RWPE2 (cell line): ENCODE measurements around the gene RGS14.

ENCODE experiments used
- ATAC-seq: fragments of 200-7000 bp; cut with Tn5 transposase; 3 replicates; pipeline ENCODE4 v1.9.1; 2021; ENCODE audit warnings: low read depth
- DNase-seq: peaks from one replicate; pipeline ENCODE4 v3.0.0-alpha.2; 2020; ENCODE audit warnings: low spot score
- H3K27ac ChIP-seq: fragments of 450-650 bp; 2 replicates; pipeline ENCODE4 v1.5.1; 2017; ENCODE audit warnings: mild to moderate bottlenecking; ENCODE audit not compliant: poor library complexity, severe bottlenecking
- H3K27me3 ChIP-seq: fragments of 250-450 bp; sonication (Bioruptor Pico); 2 replicates; pipeline ENCODE4 v1.5.1; 2021; ENCODE audit warnings: mild to moderate bottlenecking, moderate library complexity; ENCODE audit not compliant: insufficient read depth, poor library complexity, severe bottlenecking
- H3K36me3 ChIP-seq: fragments of 250-450 bp; sonication (Bioruptor Pico); 2 replicates; pipeline ENCODE4 v1.5.1; 2020; ENCODE audit warnings: low read depth, mild to moderate bottlenecking, moderate library complexity
- H3K4me1 ChIP-seq: fragments of 250-450 bp; sonication (Bioruptor Pico); 2 replicates; pipeline ENCODE4 v1.5.1; 2021; ENCODE audit warnings: mild to moderate bottlenecking, moderate library complexity; ENCODE audit not compliant: insufficient read depth, poor library complexity, severe bottlenecking
- H3K4me3 ChIP-seq: fragments of 250-450 bp; sonication (Bioruptor Pico); 2 replicates; pipeline ENCODE4 v1.5.1; 2021; ENCODE audit warnings: mild to moderate bottlenecking, moderate library complexity; ENCODE audit not compliant: severe bottlenecking
- H3K9me3 ChIP-seq: fragments of 250-450 bp; sonication (Bioruptor Pico); 2 replicates; pipeline ENCODE4 v1.5.1; 2021; ENCODE audit warnings: mild to moderate bottlenecking, moderate library complexity; ENCODE audit not compliant: severe bottlenecking
- TF ChIP-seq, protein P1 (sequence below): fragments of 450-650 bp; IDR thresholded peaks from one replicate; pipeline ENCODE4 v1.5.1; 2017; ENCODE audit warnings: mild to moderate bottlenecking, moderate library complexity; ENCODE audit not compliant: poor library complexity, severe bottlenecking

The RGS14 gene

DNA sequence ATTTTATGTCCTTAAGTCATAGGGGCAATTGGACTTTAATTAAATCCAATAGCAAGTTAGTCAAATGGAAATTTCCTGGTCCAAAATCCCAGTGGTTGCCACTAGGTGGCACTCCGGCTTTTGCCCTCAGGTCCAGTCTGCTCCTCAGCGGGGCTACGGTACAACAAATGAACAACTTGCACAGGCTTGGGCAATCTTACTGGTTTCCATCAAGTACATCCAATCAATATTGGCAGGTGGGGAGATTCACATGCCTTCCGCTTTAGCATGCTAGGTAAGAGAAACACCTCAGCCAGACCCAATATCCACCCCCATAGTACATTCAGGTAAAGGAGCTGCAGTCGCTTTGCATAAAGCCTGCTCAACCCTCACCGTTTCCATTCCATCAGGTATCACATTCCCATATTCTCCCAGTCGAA lies 39.8 kb upstream of the RGS14 start:
- no peak overlapping the region for H3K27ac ChIP-seq
- H3K36me3 ChIP-seq, result 0 out of 2 replicates have a peak, but pooled peaks cover 6% of the 10 kb centered on the region
- DNase-seq (no peak), ATAC-seq (peak; percentile 68)
- no peaks in the 10 kb centered on the region for H3K9me3 ChIP-seq
- H3K27me3 ChIP-seq, result no peaks in the 10 kb centered on the region
- no peaks in the 10 kb centered on the region for H3K4me1 ChIP-seq
- H3K4me3 ChIP-seq, result no peak overlapping the region
- TF ChIP-seq, protein P1, sequence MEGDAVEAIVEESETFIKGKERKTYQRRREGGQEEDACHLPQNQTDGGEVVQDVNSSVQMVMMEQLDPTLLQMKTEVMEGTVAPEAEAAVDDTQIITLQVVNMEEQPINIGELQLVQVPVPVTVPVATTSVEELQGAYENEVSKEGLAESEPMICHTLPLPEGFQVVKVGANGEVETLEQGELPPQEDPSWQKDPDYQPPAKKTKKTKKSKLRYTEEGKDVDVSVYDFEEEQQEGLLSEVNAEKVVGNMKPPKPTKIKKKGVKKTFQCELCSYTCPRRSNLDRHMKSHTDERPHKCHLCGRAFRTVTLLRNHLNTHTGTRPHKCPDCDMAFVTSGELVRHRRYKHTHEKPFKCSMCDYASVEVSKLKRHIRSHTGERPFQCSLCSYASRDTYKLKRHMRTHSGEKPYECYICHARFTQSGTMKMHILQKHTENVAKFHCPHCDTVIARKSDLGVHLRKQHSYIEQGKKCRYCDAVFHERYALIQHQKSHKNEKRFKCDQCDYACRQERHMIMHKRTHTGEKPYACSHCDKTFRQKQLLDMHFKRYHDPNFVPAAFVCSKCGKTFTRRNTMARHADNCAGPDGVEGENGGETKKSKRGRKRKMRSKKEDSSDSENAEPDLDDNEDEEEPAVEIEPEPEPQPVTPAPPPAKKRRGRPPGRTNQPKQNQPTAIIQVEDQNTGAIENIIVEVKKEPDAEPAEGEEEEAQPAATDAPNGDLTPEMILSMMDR, result peak; percentile 98

DNA sequence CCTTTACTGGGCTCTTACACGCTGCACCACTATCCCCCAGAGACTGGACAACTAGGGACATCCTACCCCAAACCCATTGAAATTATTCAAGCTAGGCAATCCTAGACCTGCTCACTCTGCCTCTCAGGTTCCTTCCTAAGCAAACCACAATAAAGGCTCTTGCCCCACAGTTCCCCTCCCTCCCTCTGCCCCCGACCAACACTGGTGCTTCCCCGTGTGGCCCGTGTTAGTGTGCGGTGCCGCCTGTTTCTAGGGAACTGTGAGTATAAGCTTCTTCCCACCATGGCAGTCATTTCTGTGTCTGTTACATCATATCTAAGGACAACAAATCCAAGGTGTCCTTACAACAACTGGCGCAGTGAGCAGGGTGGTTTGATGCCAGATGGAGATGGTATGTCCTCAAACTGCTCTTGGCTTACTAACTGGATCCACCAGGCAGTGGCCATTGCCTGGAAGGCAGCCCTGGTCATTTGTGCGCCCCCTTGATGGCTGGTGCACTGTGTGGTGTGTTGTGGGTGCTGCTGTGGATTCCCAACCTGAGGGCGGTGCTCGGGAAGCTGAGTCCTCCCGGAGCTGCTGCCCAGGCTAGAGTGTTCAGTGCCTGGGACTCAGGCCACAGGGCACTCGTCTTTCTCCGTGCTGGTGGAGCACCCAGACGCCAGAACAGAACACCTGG lies 37.7 kb upstream of the RGS14 start:
- Histone ChIP-seq H3K9me3 (no peaks in the 10 kb centered on the region), H3K27me3 (no peaks in the 10 kb centered on the region), H3K36me3 (0 out of 2 replicates have a peak, but pooled peaks cover 6% of the 10 kb centered on the region), H3K27ac (no peak overlapping the region), H3K4me3 (no peak overlapping the region), H3K4me1 (no peaks in the 10 kb centered on the region)
- TF ChIP-seq, protein P1, result no peak
- ATAC-seq (no peak; the same call in 2 of the 3 replicates), DNase-seq (no peak)

DNA sequence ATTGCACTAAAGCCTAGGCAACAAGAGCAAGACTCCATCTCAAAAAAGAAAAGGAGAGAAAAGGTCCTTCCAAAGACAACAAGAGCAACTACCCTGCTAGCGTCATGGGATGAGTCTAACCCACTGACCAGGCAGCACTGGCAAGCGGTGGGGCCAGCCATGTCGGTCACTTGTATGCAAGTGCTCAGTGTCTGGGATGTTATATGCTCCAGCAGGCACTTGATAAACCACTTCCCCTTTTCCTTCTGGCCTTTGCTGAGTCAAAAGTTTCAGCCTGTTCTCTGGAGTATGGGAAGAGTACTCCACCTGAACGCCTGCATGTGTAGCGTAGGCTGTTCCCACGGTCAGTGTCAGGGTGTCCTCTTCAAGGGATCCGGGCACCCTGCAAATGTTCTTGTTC lies 36.8 kb upstream of the RGS14 start:
- DNase-seq (no peak), ATAC-seq (no peak)
- no peaks in the 10 kb centered on the region for H3K4me1 ChIP-seq
- no peak overlapping the region for H3K4me3 ChIP-seq
- no peak overlapping the region for H3K27ac ChIP-seq
- TF ChIP-seq, protein P1, result no peak
- H3K36me3 ChIP-seq, result 0 out of 2 replicates have a peak, but pooled peaks cover 6% of the 10 kb centered on the region
- no peaks in the 10 kb centered on the region for H3K27me3 ChIP-seq
- no peaks in the 10 kb centered on the region for H3K9me3 ChIP-seq

DNA sequence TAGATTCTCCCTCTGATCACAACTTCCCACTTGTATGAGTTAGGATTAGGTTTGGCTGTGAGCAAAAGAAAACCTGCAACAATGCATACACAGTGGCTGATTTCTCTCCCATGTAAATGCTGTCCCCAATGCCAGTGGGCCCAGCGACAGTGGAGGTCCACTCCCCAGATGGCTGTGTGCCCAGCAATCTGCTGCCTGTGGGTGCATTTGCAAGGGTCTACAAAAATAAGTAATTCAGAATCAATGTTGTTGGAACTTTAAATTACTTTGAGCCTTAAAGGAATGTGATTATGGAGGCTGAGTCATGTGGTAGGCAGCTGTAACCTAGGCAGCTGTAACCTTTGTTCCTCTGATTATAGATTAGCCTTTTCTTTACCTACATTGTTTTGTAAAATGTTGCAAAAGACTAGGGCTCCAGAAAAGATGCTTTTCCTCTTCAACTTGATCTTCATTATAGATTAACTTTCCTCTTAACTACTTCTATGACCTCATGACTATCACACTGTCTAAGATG lies 31.8 kb upstream of the RGS14 start:
- no peak overlapping the region for H3K27ac ChIP-seq
- ATAC-seq, result peak; percentile 47; the same call in 1 of the 3 replicates
- peaks cover 11% of the 10 kb centered on the region for H3K4me1 ChIP-seq
- no peak for DNase-seq
- peaks cover 26% of the 10 kb centered on the region for H3K36me3 ChIP-seq
- TF ChIP-seq, protein P1, result no peak
- H3K4me3 ChIP-seq, result no peak overlapping the region
- H3K27me3 ChIP-seq, result no peaks in the 10 kb centered on the region
- H3K9me3 ChIP-seq, result no peaks in the 10 kb centered on the region
